Measurements from ENCODE around the gene TNFRSF13B. TPM values are rescaled to one million over a fixed set of nuclear protein-coding genes. Genes with fewer than 3 reads are reported as not detected.

TNFRSF13B gene
- total and polyA plus RNA-seq, 4 donors = not detected

DNA sequence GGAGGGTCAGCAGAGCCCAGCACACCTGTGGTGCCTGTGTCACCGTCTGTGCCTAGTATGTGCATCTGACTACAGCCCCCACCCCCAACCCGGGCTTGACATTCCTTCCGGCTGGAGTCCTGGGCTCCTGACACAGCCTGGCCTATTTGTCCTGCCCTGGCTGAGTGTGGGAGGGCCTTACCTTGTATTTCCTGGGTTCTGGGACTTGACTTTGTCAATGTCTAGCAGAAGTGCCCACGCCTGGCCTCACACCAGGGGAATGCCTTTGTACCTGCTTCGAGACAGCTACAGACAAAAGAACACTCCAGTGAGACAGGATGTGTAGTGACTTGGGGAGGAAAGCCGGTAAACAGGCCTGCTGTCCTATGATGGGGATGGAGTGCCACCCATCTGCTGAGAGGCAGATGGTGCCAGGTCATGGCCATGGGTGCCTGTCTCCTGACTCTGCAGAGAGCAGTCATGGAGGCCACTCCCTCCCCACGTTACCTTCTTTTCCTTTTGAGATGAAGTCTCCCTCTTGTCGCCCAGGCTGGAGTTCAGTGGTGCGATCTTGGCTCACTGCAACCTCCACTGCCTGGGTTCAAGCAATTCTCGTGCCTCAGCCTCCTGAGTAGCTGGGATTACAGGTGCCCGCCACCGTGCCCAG is 42.8 kb downstream of the TNFRSF13B start:
- Histone ChIP-seq H3K9me3 (ENCODE audit: control insufficient read depth, insufficient read depth, low read length) (no peaks in the 10 kb centered on the region), H3K27ac (ENCODE audit: low read depth, low read length) (no peak overlapping the region), H3K36me3 (ENCODE audit: control insufficient read depth, insufficient read depth, low read length) (no peaks in the 10 kb centered on the region), H3K4me1 (ENCODE audit: control insufficient read depth, insufficient read depth, low read length) (peaks cover 4% of the 10 kb centered on the region), H3K4me3 (ENCODE audit: low read depth, low read length) (no peak overlapping the region), H3K27me3 (ENCODE audit: control insufficient read depth, insufficient read depth, low read length) (no peaks in the 10 kb centered on the region)
- 88% methylated on average over 9 of the region's 12 CpGs for WGBS (ENCODE audit: insufficient coverage)
- DNase-seq (ENCODE audit: low read depth in 4 of 6, low spot score in 6 of 6) = no peak

DNA sequence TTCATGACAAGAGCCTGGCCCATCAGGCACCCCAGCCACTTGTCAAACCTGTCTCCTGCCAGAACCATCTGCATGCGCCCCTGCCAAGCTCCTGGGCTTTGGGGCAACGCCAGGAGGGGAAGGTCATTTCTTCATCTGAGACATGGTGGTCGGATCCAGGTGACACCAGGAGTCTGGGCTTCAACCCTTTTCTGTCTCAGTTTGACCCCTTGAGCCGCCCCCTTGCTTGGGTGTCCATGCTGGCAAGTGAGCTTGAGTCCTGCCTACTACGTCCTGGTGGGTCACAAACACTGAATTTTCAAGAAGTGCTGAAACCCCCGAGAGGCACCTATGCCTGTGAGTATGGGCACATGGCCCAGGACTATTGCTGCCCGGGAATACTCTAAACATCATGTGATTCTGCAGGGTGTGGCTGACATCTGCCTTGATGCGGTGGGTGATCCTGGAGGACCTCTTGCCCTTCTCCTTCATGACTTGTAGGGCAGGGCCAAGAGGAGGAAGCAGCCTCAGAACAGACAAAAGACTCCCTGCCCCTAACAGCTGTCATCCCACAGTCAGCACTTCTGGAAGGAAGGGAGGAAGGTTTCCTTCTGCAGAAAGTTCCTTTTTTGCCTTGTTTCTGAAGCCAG is 43.4 kb downstream of the TNFRSF13B start:
- Histone ChIP-seq H3K4me3 (ENCODE audit: low read depth, low read length) (no peak overlapping the region), H3K27ac (ENCODE audit: low read depth, low read length) (no peak overlapping the region), H3K27me3 (ENCODE audit: control insufficient read depth, insufficient read depth, low read length) (no peaks in the 10 kb centered on the region), H3K4me1 (ENCODE audit: control insufficient read depth, insufficient read depth, low read length) (peaks cover 6% of the 10 kb centered on the region), H3K36me3 (ENCODE audit: control insufficient read depth, insufficient read depth, low read length) (no peaks in the 10 kb centered on the region), H3K9me3 (ENCODE audit: control insufficient read depth, insufficient read depth, low read length) (no peaks in the 10 kb centered on the region)
- WGBS (ENCODE audit: insufficient coverage) = 85% methylated on average over 6 of the region's 8 CpGs
- no peak for DNase-seq (ENCODE audit: low read depth in 4 of 6, low spot score in 6 of 6)

DNA sequence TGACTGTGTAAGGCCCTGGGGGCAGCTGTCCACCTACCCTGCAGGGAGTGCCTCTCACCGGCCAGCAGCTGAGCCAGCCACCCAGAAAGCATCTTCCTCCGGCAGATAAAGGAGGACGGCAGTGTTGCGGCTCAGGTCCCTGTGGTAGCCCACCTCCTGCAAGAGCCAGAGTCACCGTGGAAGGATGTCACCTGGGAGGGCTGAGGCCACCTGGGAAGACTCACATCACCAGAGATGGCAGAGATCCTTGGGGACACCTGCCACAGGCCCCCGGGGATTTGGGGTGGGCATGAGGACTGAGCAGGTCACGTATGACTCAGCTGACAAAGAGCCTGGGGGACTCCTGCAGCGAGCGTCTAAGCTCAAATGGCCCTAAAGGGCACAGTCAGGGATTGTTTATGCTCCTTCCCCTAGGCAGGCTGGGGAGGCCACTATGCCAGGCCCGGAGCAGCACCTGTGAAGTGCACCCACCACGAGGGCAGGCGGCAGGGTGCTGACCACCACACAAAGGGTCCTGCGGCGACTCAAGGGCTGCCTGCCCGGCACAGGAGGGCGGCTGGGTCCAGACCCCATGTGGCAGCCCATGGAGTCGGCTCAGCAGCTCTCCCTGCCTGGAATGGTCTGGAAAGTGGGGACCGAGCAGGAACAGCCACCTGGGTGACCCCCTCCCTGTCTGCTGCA is 44.1 kb downstream of the TNFRSF13B start:
- 85% methylated on average over 18 of the region's 18 CpGs for WGBS (ENCODE audit: insufficient coverage)
- peaks cover 10% of the 10 kb centered on the region for H3K4me1 ChIP-seq (ENCODE audit: control insufficient read depth, insufficient read depth, low read length)
- no peak overlapping the region for H3K4me3 ChIP-seq (ENCODE audit: low read depth, low read length)
- H3K9me3 ChIP-seq (ENCODE audit: control insufficient read depth, insufficient read depth, low read length) = no peaks in the 10 kb centered on the region
- H3K36me3 ChIP-seq (ENCODE audit: control insufficient read depth, insufficient read depth, low read length) = no peaks in the 10 kb centered on the region
- DNase-seq (ENCODE audit: low read depth in 4 of 6, low spot score in 6 of 6) = no peak
- H3K27ac ChIP-seq (ENCODE audit: low read depth, low read length) = no peak overlapping the region
- no peaks in the 10 kb centered on the region for H3K27me3 ChIP-seq (ENCODE audit: control insufficient read depth, insufficient read depth, low read length)

DNA sequence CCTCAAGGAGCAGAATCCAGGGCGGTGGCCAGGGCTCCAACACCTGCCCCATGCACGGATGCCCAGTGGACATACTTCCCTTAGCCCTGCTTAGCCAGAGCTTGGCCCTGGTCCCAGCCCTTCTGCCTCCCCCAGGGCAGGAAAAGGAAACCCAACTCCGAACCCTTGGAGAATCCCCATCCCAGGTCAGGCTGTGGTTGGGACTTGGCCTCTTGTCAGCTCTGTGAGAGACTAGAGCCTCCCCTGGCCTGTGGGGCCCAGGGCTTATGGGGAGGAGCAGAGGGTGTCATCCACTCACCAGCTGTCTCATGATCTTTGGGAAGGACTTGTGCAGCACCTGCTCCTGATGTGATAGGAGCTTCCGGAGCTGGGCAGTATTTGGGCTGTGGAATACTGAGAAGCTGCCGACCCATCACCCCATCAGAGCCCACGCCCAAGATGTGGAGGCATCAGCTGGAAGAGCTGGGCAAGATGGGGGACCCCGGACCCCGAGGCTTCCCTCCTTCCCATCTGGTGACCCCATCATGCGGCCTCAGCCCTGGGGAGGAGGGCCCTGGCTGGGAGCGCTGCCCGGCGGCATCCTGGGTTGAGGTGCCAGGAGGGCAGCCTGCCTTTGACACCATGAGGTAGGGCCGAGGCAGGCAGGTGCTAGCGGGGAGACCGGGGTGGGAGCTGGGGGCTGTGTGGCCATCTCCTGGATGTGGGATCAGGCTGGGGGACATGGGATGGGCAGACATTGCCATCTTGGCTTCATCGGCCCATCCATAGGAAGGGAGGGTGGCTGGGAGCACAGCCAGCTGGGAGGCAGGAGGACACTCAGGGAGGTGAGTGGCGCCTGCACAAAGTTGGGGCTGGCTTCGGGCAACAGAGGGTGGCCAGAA is 45.1 kb downstream of the TNFRSF13B start:
- Histone ChIP-seq H3K4me1 (ENCODE audit: control insufficient read depth, insufficient read depth, low read length) (peaks cover 10% of the 10 kb centered on the region), H3K4me3 (ENCODE audit: low read depth, low read length) (no peak overlapping the region), H3K27ac (ENCODE audit: low read depth, low read length) (no peak overlapping the region), H3K36me3 (ENCODE audit: control insufficient read depth, insufficient read depth, low read length) (no peaks in the 10 kb centered on the region), H3K27me3 (ENCODE audit: control insufficient read depth, insufficient read depth, low read length) (no peaks in the 10 kb centered on the region), H3K9me3 (ENCODE audit: control insufficient read depth, insufficient read depth, low read length) (no peaks in the 10 kb centered on the region)
- 92% methylated on average over 18 of the region's 18 CpGs for WGBS (ENCODE audit: insufficient coverage)
- no peak for DNase-seq (ENCODE audit: low read depth in 4 of 6, low spot score in 6 of 6)

DNA sequence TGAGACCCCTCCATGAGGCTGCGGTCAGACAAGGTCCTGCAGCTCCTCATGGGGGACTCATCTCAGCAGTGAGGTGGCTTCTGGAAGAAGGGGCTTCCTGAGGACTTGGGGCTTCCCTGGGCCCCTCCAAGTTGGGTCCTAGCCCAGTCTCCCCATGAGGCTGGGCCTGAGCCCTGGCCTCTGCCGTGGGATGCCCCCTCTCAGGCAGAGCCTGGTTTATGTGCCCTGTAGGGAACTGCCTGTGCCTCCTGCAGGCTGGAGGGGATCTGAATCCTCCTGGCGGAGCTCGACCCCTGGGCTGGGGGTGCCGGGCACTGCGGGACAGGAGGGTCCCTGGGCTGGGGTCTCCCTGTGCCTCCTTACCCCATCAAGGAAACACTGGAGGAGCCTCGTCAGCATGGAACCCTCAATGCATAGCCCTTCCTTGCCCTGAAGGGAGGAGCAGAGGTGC is 45.8 kb downstream of the TNFRSF13B start:
- H3K4me3 ChIP-seq (ENCODE audit: low read depth, low read length) = no peak overlapping the region
- 96% methylated on average over 5 of the region's 7 CpGs for WGBS (ENCODE audit: insufficient coverage)
- no peak for DNase-seq (ENCODE audit: low read depth in 4 of 6, low spot score in 6 of 6)
- H3K27ac ChIP-seq (ENCODE audit: low read depth, low read length) = no peak overlapping the region
- no peaks in the 10 kb centered on the region for H3K36me3 ChIP-seq (ENCODE audit: control insufficient read depth, insufficient read depth, low read length)
- no peaks in the 10 kb centered on the region for H3K9me3 ChIP-seq (ENCODE audit: control insufficient read depth, insufficient read depth, low read length)
- H3K27me3 ChIP-seq (ENCODE audit: control insufficient read depth, insufficient read depth, low read length) = no peaks in the 10 kb centered on the region
- peaks cover 10% of the 10 kb centered on the region for H3K4me1 ChIP-seq (ENCODE audit: control insufficient read depth, insufficient read depth, low read length)

DNA sequence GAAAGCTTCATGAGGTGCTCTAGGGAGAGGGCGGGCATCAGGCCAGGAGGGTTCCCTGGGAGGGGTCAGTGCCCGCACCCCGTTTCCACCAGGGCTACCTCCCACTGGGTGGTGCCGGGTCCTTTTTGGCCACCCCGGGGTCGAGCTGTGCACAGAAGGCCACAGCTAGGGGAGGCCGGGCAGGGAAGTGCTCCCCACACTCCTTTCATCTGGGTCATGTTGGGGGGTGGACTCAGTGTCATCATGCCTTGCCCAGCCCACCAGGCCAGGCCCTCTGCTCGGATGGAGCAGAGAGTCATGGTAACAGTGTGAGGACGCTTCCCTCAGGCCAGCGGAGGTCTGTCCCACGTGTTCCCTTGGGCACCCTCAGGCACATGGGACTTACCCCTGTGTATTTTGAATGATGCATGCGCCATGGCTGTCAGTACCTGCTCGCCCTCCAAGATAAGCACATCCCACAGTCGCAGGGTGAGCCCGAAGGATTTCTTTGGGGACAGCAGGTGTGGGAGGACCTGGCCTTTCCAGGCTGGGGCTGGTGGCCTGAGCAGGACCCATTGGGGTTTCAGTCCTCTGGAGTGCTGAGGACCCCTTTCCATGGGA is 46.4 kb downstream of the TNFRSF13B start:
- peaks cover 15% of the 10 kb centered on the region for H3K4me1 ChIP-seq (ENCODE audit: control insufficient read depth, insufficient read depth, low read length)
- H3K4me3 ChIP-seq (ENCODE audit: low read depth, low read length) = no peak overlapping the region
- no peaks in the 10 kb centered on the region for H3K36me3 ChIP-seq (ENCODE audit: control insufficient read depth, insufficient read depth, low read length)
- H3K27me3 ChIP-seq (ENCODE audit: control insufficient read depth, insufficient read depth, low read length) = no peaks in the 10 kb centered on the region
- no peak for DNase-seq (ENCODE audit: low read depth in 4 of 6, low spot score in 6 of 6)
- 97% methylated on average over 15 of the region's 15 CpGs for WGBS (ENCODE audit: insufficient coverage)
- H3K9me3 ChIP-seq (ENCODE audit: control insufficient read depth, insufficient read depth, low read length) = no peaks in the 10 kb centered on the region
- no peak overlapping the region for H3K27ac ChIP-seq (ENCODE audit: low read depth, low read length)

DNA sequence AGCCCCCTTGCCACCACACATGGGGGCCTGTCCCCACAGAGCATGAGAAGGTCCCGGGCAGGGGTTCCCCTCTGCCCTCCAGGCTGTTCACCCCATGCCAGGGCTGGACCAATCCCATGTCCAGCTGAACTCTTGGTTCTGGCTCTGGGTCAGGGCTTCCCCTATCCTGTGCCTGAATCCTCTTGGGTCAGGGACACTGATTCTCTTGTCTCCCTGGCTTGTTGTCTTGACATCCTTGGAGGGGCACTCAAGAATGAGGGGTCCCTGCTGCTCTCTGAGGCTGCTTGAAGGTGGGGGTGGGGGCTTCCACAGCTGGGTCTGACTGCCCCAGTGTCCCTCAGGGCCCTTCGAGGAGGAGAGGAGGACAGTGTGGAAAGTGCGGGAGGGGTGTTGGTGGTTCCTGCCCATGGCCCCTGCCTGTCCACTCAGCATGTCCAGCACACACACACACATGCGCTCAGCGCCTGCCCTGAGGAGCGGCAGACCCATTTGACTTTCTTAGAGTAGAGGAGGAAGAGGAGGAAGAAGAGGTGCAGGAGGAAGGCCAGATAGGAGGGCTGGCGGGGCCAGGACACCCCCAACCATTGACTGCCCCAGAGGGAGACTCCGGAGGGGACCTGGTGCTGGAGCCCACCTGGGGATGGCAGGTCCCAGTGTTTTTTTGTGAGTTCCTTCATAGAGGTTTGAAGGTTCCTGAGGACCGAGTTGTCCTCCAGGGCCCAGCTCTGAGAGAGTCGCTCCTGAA is 47.0 kb downstream of the TNFRSF13B start:
- H3K9me3 ChIP-seq (ENCODE audit: control insufficient read depth, insufficient read depth, low read length) = no peaks in the 10 kb centered on the region
- no peak overlapping the region for H3K4me3 ChIP-seq (ENCODE audit: low read depth, low read length)
- no peak for DNase-seq (ENCODE audit: low read depth in 4 of 6, low spot score in 6 of 6)
- H3K36me3 ChIP-seq (ENCODE audit: control insufficient read depth, insufficient read depth, low read length) = no peaks in the 10 kb centered on the region
- peaks cover 18% of the 10 kb centered on the region for H3K4me1 ChIP-seq (ENCODE audit: control insufficient read depth, insufficient read depth, low read length)
- 96% methylated on average over 5 of the region's 10 CpGs for WGBS (ENCODE audit: insufficient coverage)
- H3K27ac ChIP-seq (ENCODE audit: low read depth, low read length) = no peak overlapping the region
- H3K27me3 ChIP-seq (ENCODE audit: control insufficient read depth, insufficient read depth, low read length) = no peaks in the 10 kb centered on the region

DNA sequence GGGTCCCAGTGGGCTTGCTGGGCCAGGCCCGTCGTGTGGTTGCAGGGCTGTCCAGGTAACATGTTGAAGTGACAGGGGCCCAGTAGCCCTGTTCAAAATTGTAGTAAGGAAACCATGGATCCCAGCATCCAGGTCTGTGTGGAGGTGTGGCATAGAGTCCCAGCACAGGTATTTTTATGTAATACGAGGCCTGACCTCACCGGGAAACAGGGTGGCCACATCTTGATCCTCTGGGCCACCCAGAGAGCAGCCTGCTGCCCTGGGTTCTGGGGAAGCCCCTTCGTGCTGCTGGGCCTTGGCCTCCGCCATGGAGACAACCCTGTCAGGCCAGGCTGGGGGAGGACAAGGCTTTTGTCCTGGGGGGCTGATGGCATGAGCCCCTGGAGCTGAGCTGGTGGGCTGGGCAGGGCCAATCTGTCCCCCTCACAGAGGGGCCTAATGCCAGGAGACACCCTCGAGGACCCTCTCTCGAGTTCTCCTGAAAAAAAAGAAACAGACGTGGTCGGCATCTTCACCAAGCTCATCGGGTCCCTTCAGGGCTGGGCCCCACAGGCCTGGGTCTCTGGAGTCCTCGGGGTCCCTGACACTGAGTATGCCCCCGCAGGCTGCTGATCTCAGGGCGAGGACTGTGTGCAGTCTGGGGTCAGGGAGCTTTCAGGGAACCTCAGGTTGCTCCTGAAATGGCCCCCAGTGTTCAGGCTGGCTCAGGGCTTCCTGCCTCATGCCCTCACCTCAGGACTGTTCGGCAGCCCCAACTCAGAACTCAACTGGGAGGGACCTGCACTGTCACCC is 47.8 kb downstream of the TNFRSF13B start:
- H3K4me1 ChIP-seq (ENCODE audit: control insufficient read depth, insufficient read depth, low read length) = peaks cover 16% of the 10 kb centered on the region
- no peak overlapping the region for H3K4me3 ChIP-seq (ENCODE audit: low read depth, low read length)
- H3K27me3 ChIP-seq (ENCODE audit: control insufficient read depth, insufficient read depth, low read length) = no peaks in the 10 kb centered on the region
- WGBS (ENCODE audit: insufficient coverage) = 95% methylated on average over 15 of the region's 15 CpGs
- no peaks in the 10 kb centered on the region for H3K9me3 ChIP-seq (ENCODE audit: control insufficient read depth, insufficient read depth, low read length)
- no peak for DNase-seq (ENCODE audit: low read depth in 4 of 6, low spot score in 6 of 6)
- H3K27ac ChIP-seq (ENCODE audit: low read depth, low read length) = no peak overlapping the region
- no peaks in the 10 kb centered on the region for H3K36me3 ChIP-seq (ENCODE audit: control insufficient read depth, insufficient read depth, low read length)

Data from spinal cord (tissue), 10 donors.